Forelimb muscle (tissue), 1 donor: Measurements from ENCODE around the gene RFTN1. TPM values are rescaled to one million over a fixed set of nuclear protein-coding genes. Genes with fewer than 3 reads are reported as not detected.

Source experiments
- DNase-seq: peaks from one replicate; pipeline ENCODE4 v3.0.0-alpha.2; 2013; ENCODE audit warnings: low read depth
- polyA plus RNA-seq: library from polyadenylated mRNA; unstranded; fragments of 120-200 nt; gene quantifications from one replicate; pipeline ENCODE4 v1.2.1, GENCODE V29; 2013; ENCODE audit not compliant: insufficient read length

The RFTN1 gene
- polyA plus RNA-seq, 1 donor: 12.1 TPM

DNA sequence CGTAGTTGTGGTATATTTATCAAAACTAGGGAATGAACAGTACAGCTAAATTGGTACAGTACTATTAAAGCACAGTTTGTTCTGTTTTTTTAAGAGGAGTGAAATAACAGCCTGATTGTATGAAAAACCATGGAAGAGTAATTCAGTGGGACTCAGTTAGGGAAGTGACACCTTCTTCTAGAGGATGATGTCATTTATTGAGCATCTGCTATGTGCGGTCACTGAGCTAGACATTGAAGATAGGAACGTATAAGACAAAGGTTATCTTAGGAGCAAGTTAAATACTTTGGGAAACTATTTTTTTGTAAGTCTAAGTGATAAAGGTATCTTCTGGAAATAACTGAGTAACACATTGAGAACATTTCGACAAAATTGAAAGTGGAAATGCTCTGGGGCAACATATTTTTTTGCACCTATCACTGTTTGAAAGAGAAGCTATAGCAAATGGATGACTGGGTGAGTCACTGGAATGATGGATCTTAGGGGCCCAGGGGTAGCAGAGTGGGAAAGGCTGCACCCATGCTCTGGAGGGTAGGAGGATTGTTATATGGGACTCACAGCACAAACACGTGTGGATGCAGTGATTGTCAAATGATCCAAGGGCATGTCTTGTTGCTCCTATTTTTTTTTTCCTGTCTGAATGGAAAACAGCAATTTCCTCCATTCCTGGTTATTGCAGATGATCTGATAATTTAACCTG lies 205.5 kb downstream of the RFTN1 start:
- DNase-seq: no peak

DNA sequence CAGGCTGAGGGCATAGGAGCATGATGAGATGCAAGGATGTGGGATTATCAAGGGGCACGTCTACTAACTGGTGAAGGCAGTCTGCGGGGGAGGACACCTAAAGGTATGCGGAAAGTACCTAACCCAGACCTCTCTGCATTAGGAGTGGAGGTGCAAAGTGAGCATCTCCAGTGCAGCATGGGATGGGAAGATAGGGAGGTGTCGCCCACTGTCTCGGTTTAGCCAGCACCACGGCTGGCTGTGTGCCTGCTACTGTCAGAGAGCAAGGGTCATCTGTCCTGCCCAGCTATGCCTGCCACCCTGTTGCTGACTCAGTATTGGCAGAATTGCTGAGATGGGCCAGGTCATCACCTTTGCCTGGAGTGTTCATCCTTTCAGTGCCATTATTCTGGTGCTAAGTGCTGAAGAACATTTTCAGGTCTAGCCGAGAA lies 208.4 kb downstream of the RFTN1 start:
- no peak for DNase-seq

DNA sequence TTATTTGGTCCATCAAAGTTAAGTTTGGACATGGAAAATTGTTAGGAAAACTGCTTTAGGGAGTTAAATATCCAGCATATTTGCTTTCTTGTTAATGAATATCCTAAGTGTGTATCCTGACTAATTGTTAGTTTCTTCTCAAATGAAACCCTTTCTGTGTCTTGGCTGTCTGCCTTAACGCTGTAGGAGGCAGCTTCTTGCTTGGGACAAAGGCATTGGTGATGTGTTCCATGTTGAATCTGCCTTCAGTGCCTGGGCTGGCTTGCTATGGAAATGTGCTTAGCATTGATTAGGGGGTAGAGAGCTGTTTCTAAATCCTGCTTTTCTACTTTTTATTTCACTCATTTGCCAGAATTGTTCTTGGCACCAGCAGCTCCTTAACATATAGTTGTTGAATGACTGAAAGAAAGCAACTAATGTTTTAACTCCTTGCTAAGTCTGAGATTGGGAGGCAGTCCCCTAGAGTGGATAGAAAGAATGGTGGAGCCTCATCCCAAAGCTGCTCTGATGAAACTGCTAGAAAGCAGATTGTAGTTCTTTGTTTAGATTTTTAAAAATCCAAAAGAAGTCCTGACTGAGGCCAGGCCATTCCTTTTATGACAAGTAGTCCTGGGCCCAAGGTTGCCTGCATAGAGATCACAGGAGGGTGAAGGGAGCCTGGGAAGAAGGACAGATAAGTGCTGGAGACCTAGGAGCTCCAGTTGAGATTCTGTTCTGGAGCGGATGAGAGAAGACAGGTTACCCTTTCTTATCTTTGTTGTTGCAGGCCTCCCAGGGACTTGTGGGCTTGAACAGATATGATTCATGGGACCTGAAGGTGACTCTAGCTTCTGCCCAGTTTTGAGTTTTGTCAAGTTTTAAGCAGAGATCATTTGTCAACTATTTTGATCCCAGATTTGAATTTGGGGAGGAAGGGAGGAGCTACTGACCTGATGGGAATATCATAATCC lies 209.2 kb downstream of the RFTN1 start:
- no peak for DNase-seq

DNA sequence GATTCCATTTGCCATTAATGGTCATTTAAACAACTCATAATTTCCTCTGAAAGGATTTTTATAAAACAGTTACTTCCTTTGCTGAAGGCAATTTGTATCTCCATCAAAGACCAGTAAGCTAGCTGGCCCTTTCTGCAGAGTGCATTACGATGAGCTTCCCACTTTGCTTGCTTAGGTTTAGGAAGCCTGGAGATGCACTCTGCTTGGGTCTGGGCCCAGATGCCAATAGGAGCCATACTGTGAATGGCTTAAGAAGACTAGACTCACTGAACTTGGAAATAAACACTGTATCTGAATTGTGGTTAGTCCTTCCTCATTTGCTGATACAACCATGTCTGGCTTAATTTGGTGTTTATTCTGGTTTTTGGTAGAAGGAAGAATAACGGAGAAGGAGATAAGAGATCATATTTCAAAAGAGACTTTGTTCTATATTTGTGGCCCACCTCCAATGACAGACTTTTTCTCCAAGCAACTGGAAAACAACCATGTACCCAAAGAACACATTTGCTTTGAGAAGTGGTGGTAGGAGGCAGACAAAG lies 210.4 kb downstream of the RFTN1 start:
- DNase-seq: no peak

DNA sequence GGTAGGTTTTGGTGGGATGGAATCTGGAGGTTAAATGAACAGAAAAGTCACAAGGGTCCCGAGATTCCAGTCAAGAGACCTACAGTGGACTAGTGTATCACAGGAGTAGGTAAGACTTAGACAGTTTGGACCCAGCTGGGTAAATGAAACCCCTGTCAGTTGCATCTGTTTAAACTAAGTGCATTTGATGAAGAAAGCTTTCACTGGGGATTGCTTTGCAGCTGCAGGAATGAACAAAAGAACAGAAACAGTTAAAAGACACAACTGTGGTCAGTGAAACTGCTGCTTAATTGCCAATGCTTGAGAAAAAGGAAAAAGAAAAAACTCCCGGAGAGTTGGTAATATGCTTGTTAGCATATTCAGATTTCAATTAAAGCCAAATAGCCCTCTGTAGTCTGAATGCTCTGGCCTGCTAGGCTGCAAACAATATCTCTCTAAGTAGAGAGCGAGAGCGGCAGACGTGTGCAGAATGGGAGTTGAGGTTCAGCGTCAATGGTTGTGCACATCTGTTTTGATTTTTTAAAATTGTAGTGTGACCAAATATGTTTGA lies 211.3 kb downstream of the RFTN1 start:
- DNase-seq: no peak

DNA sequence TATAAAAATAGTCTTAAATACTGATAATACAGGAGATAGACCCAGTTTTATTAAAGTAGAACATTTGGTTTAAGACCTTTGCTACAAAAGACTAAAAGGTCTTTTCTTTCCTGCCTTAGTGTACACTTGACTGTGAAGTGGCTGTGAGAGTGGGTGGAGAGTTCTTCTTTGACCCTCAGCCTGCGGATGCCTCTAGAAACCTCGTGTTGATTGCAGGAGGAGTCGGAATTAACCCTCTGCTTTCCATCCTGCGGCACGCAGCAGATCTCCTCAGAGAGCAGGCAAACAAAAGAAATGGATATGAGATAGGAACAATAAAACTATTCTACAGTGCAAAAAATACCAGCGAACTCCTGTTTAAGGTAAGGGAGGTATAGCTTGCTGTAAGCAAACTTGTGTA lies 212.0 kb downstream of the RFTN1 start:
- no peak for DNase-seq

DNA sequence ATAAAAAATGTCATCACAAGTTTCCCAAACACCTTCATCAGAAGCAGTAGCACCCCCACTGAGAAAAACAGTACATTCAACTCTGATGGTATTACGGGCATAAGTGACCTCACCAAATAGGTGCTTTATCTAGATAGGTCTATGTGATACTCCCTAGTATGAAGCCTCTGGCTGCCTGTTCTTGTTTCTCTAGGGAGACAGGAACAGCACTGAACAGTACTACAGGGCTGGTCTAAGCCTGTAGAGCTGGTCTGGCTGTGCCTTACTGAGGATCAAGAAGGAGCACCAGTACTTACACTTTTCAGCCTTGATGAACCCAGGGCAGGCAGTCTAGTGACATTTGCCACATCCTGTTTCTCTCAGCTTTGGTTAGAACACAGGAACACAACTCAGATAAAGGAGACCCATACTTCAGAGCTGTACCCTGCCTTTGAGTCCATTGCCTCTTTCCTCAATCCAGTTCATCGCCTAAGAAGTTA lies 212.6 kb downstream of the RFTN1 start:
- no peak for DNase-seq

DNA sequence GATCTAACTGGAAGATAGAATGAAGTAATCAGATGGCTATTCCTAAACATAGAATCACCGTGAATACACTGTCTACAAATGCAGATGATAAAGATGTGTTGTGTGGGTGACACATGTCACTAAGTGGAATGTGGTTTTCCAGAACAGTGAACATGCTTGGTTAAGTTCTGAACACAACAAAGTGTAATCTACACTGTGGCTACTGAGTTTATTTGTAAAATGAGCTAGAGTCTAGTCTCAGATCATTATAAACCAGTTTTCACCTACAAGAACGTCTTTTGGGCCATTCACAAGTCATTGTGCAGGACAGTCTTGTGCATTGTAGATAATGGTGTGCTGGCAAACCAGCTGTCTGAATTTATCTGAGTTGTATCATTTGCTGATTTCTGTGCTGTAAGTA lies 213.2 kb downstream of the RFTN1 start:
- no peak for DNase-seq

DNA sequence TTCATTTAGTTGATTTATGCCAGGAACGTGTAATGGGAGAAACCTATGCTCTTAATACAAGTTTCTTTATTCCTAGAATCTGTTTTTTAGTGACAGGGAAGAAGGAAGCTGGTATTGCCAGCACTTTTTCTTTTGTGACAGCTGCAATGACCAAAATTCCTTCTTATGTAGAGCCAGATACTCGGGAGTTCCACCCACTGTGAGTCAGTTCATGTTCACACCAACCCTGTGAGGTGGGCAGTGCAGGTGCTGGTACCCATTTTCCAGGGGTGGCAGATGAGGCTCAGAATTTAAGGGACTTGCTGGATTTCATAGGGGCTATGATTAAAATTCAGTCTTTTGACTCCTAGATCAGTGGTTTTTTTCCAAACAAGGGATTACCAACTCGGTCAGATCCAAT lies 213.8 kb downstream of the RFTN1 start:
- no peak for DNase-seq

DNA sequence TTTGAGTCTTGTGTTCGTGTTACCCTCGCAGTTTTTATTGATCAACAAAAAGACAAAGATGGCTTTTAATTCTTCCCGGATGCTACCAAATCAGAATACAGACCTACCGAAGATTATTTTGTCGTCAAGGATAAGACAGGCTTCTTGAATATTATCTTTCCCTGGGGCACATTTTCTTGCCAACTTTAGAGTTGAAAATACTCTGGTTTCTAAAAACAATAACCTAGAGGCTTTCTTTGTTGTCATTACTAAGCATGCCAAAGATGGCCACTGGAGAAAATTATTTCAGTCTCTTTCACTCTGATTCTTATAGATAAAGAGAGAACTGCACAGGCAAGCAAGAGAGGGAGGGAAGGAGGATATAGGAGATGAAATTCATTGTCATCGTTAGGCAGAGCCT lies 214.6 kb downstream of the RFTN1 start:
- no peak for DNase-seq

DNA sequence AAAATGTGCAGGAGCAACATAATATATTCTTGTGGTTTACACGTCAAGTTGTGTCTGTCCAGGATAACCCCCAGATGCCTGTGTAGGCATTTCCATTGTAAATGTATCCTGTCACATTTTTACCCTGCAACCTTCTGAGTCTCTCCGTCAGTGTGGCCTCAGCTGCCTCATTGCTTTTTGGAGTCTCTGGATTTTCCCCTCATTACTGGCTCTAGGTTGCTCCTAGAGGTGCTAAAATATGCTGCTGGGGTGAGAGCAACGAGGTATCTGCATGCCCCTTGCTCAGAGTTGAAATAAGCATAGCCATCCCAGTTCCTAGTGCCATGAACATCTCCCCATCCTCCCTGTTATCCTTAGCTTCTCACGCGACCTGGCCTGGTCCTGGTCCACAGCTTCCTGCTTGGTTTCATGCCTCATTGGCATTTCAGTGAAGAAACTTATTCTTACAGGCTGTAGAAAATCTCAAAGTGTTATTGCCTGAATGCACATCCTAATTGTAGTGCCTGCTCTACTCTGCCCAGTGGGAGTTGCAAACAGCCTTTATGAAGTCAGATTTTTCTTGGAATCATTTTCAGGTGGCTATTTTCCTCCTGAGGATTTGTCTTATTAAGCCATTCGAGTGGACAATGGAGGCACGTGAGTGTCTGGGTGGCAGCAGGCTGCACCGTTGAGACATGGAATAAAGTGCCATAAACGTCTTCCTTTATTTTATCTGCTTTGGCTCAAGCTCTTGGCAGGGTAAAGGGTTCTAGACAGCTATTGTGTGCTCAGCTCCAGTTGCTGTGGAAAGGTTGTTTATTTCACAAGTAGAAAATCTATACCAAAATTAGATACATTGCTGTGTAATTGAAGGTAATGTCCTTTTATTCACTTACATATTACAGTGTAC lies 215.3 kb downstream of the RFTN1 start:
- no peak for DNase-seq

DNA sequence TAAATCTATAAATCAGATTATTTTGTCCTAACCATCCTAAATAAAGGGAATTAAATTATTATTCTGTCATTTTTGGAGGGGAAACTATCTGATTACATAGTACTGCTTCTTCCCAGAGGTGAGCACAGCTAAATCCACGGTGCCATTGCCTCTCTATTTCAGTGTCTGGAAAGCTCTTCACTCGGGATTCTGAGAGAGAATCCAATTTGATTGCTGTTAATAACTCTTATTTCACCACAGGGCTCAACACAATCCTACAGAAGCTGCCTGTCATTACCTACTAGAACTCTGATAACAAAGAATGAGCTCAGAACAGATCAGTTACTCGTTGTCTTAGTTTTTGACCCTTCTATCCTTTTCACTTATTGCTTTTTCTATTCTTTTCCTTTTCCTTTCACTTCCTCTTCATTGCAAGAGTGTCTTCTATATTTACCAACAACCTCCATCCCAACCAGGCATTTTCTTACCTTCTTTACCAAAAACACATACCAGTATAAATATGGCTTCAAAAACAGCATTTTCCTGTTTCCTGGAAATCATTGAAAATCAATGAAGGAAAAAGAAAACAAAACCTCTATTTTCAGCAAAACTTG lies 218.1 kb downstream of the RFTN1 start:
- no peak for DNase-seq

DNA sequence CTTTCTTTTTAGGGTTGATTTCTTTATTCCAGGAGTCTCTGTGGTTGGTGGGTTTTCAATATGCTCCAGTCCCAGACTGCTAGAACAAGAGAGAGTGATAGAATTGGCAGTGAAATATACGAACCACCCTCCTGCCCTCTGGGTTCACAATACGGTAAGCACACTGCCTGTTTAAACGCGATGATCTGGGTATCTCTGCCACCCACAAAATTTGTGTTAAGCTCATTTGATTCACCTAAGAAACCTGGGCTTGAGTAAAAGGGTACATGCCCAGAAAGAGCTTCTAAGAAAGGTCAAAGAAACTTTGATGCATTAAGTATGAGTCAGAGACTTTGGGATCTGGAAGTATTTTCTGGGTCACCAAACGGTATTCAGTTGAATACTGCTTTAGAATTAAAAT lies 218.7 kb downstream of the RFTN1 start:
- DNase-seq: no peak

DNA sequence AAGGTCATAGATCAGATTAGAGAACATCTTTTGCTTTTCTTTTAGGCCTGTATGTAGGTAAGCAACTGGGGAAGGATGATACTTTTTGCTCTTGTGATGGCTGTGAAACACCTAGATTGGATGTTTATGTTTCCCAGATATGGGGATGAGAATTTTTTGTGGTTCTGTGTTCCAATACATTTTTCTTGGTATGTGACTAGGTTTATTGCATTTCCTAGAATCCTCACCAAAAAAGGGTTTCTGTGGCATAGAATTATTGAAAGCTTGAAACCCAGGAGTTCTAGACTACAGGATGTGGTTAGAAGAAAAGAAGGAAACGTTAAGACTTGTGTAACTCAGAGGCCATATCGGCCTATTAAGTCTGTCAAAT lies 222.7 kb downstream of the RFTN1 start:
- DNase-seq: no peak

DNA sequence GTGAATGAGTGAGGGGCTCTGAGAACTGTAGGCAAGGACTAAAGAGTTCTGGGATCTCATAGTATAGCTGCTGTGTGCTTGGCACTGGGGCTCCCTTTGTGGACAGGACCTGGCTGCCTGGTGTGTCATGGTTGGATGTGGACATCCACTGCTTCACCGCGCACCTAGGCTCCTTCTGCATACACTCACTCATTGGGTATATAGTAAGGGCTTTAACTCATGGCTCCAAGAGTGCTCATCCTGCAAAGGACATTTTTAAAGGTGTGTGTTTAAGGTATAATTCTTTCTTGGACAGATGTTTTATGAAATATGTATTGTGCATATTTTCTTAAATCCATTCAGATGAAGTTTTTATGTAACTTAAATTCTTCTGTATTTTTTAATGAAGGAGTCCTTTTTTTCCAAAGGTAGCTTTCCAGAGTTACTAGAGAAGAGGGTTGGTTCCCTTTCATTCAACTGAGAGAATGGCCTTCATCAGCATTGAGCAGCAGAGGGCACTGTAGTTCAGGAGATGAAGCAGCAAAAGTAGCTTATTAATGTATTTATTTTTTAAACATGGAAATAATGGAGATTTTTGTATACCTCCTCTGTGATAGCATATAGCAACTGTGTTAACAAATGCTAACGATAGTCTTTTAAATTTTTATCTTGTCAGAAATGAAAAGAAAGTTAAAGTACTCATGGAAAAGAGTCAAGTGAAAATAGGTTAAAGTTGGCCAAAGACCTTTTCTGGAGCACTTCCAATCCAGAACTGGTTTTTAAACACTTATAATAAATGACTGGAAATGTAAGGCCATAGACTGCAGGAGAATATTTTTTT lies 223.3 kb downstream of the RFTN1 start:
- DNase-seq: no peak

DNA sequence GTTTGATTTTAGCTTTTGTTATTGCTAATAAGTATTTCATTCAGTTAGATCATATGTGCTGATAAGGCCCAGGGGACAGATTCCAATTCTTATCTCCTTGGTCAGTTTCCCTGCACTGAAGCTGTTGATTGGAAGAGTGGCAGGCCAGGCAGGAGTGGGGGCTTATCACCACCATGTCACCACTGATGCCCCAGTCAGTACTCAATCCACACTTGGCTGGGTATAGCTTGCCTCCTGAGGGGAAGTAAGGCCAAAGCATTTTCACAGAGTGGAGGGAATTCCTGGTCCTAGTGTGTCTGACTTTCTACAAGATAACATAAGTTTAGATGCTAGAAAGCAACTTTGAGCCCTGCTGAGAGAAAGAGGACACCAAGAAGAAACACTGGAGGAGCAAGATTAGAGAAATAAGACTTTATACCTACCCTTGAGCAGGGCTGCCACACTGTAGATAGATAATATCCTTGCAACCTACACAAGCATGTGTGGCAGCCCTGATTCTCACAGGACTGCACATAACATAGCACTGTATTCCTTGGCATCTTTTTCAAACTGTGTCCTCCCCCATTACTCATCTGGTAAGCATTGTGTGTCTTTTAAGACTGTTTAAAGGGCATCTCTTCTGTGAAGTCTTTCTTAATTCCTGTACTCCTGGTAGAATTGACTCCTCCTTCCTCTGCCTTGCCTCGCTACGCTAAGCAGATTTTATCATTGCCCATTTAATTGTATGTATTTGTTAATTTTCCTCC lies 224.2 kb downstream of the RFTN1 start:
- no peak for DNase-seq

DNA sequence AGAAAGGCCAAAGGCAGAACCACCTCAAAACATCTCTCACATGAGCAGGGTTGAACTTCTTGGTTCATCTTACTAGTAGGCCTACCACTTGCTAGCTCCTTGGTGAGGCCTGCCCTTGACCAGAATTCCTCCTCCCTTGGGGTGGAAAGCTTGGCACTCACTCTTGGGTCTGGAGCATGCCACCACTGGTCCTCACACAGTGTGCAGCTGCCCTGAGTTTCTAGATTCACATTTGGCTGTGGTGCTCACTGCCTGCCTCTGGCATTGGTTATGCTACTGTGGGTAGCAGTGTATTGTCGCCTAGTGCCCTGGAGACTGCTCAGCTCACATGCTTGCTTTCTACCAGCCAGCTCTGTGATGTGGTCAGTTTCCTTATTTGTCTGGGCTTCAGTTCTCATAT lies 224.8 kb downstream of the RFTN1 start:
- DNase-seq: no peak

DNA sequence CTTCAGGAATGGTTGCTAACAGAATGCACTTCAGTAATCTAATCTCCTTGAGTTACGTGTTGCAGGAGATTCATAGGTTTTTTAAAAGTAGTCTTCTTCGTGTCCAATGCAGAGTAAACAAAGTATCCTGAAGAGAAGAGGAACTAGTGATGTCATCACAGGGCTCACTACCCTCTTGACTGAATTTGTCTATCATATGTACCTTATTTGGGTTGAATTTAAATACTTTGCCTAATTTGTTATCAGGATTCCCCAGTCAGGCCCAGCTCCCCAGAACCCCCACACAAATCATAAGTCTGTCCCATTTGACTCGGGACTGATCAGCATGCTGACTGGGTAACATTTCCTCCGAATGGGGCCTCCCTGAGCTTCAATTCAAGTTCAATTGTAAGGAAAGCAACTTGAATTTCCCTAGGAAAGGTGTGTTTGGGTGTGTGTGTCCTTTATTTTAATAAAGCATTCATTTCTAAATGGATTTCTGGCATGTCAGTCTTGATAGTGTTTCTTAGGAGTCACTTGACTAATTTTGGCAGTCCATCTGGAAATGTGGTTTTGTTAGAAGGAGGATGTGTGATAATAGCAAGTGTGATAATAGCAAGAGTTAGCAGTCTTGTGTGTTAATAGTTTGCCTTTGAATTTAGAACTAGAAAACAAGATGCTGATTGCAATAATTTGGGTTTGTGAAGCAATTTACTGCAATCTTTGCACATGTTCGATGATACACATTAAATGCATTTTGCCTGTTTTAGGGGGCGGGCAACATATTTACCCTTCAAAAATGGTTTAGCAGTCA lies 226.6 kb downstream of the RFTN1 start:
- DNase-seq: no peak

DNA sequence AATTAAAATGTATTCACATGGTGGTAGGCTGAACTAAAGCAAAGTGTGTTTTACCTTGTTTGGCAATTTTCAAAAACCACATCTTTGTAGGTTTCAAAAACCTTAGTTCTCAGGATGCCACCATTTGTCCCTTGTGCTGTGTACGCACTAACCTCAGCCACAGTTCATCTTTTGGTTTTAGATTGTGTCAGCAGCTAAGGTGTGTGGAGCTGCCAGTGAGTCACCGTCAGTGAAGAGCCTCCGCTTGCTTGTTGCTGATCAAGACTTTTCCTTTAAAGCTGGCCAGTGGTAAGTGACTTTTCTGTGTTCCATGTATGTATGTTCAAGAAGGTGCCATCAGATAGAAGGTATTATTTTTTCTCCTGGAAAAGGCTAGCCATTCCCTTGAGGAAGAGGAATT lies 227.3 kb downstream of the RFTN1 start:
- DNase-seq: no peak
